Neural progenitor cell (in vitro differentiated cells): ENCODE results near the gene TTC24. TPM values are rescaled to one million over a fixed set of nuclear protein-coding genes. Genes with fewer than 3 reads are reported as not detected.

Experiments used
- DNase-seq: peaks from one replicate; pipeline ENCODE4 v3.0.0-alpha.2; 2016; ENCODE audit warnings: low spot score
- H2AFZ ChIP-seq: fragments of 200-600 bp; sonication (generic); replicated peaks from 2 replicates; pipeline ENCODE4 v1.6.1; 2016; ENCODE audit warnings: antibody characterized with exemption
- H3F3A ChIP-seq: fragments of 200-600 bp; sonication (generic); 2 replicates; pipeline ENCODE4 v1.6.1; 2016; ENCODE audit warnings: antibody characterized with exemption, low read depth
- H3K27ac ChIP-seq: fragments of 200-600 bp; sonication (generic); 2 replicates; pipeline ENCODE4 v1.5.1; 2016; ENCODE audit warnings: mild to moderate bottlenecking
- H3K27me3 ChIP-seq: fragments of 200-600 bp; sonication (generic); 2 replicates; pipeline ENCODE4 v1.6.1; 2016; ENCODE audit warnings: mild to moderate bottlenecking, moderate library complexity
- H3K36me3 ChIP-seq: fragments of 200-600 bp; sonication (generic); 2 replicates; pipeline ENCODE4 v1.5.1; 2016
- H3K4me1 ChIP-seq: fragments of 200-600 bp; sonication (generic); 2 replicates; pipeline ENCODE4 v1.6.1; 2016; ENCODE audit warnings: mixed run types
- H3K4me2 ChIP-seq: fragments of 200-600 bp; sonication (generic); 2 replicates; pipeline ENCODE4 v1.6.1; 2016
- H3K4me3 ChIP-seq: fragments of 200-600 bp; sonication (generic); 2 replicates; pipeline ENCODE4 v1.5.1; 2016
- H3K79me2 ChIP-seq: fragments of 200-600 bp; sonication (generic); 2 replicates; pipeline ENCODE4 v1.6.1; 2016; ENCODE audit warnings: low read depth
- H3K9ac ChIP-seq: fragments of 200-600 bp; sonication (generic); 2 replicates; pipeline ENCODE4 v1.6.1; 2016
- H3K9me3 ChIP-seq: fragments of 200-600 bp; sonication (generic); 2 replicates; pipeline ENCODE4 v1.5.1; 2016; ENCODE audit warnings: low read depth
- H4K20me1 ChIP-seq: fragments of 200-600 bp; sonication (generic); 2 replicates; pipeline ENCODE4 v1.6.1; 2016; ENCODE audit warnings: low read depth
- H3K27ac Mint-ChIP-seq: 3 replicates; pipeline ENCODE4 v1.8.0; 2021; ENCODE audit warnings: mixed read lengths
- H3K27me3 Mint-ChIP-seq: 2 replicates; pipeline ENCODE4 v1.8.0; 2022; ENCODE audit warnings: low read depth, mild to moderate bottlenecking, inconsistent platforms, moderate library complexity, mixed read lengths; ENCODE audit not compliant: insufficient read depth
- H3K36me3 Mint-ChIP-seq: 3 replicates; pipeline ENCODE4 v1.8.0; 2021; ENCODE audit warnings: mixed read lengths
- H3K4me1 Mint-ChIP-seq: 3 replicates; pipeline ENCODE4 v1.8.0; 2021; ENCODE audit warnings: mixed read lengths
- H3K4me3 Mint-ChIP-seq: 3 replicates; pipeline ENCODE4 v1.8.0; 2021; ENCODE audit warnings: mild to moderate bottlenecking, moderate library complexity, mixed read lengths
- H3K9me3 Mint-ChIP-seq: 3 replicates; pipeline ENCODE4 v1.8.0; 2020; ENCODE audit warnings: mixed read lengths
- CTCF ChIP-seq: fragments of 200-600 bp; sonication (generic); IDR thresholded peaks from 2 replicates; pipeline ENCODE4 v1.5.1; 2017; ENCODE audit warnings: antibody characterized with exemption, mild to moderate bottlenecking
- EZH2 ChIP-seq: fragments of 200-600 bp; sonication (generic); IDR thresholded peaks from 2 replicates; pipeline ENCODE4 v1.6.1; 2017; ENCODE audit warnings: antibody characterized with exemption, mild to moderate bottlenecking, moderate library complexity
- EZH2phosphoT487 ChIP-seq: fragments of 200-600 bp; sonication (generic); IDR thresholded peaks from 2 replicates; pipeline ENCODE4 v1.6.1; 2017; ENCODE audit warnings: antibody characterized with exemption
- total RNA-seq: library from RNA; depleted of rRNA; stranded (reverse); fragments of >200 nt; gene quantifications from 2 replicates; pipeline ENCODE4 v1.2.3, GENCODE V29; 2015; ENCODE audit warnings: low replicate concordance

TTC24 gene
- total RNA-seq, 1 donor from 2014 or later, result not detected

GRCh38 chr1:156572663-156573018, 6.9 kb upstream of the TTC24 start:
- Histone ChIP-seq H3K4me2 (peak overlapping the region; percentile 84), H3K27ac (no peak overlapping the region), H4K20me1 (no peaks in the 10 kb centered on the region), H3K36me3 (no peaks in the 10 kb centered on the region), H3K9me3 (no peaks in the 10 kb centered on the region), H2AFZ (peak overlapping the region; percentile 74), H3K4me3 (peak overlapping the region; percentile 68), H3K4me1 (peaks cover 6% of the 10 kb centered on the region), H3K79me2 (peaks cover 26% of the 10 kb centered on the region), H3F3A (no peaks in the 10 kb centered on the region), H3K9ac (no peak overlapping the region), H3K27me3 (no peaks in the 10 kb centered on the region)
- no peak for DNase-seq
- Mint-ChIP-seq H3K4me3 (peak overlapping the region; percentile 96), H3K9me3 (no peaks in the 10 kb centered on the region), H3K36me3 (peaks cover 6% of the 10 kb centered on the region), H3K4me1 (peaks cover 21% of the 10 kb centered on the region), H3K27ac (no peak overlapping the region), H3K27me3 (peaks cover 3% of the 10 kb centered on the region)
- no peak for TF ChIP-seq EZH2

DNA sequence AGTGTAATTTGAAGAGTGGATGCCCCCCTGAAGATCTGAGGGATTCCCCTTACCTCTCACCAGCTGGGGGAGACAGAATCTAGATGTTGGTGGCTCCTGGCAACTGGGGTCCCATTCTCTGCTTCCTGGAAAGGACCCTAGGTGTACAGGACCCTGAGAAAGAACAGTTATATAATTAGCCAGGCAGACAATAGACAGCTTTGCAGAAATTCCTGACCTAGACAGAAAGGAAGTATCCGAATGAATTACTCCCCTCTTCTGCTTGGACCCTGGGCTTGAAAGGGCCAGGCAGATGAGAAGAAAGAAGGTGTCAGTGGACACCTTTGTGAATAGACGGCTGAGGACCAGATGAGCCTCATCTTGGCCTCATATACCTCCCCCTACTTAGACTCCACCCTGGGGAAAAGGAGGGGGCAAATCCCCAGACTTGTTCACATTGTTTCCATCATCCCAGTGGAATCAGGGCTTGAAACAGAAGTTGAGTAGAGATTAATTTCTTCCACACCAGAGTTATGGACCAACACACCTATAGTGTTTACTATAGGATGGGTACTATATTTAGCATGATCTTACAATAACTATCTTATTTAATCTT, 5.4 kb upstream of the TTC24 start:
- no peaks in the 10 kb centered on the region for H3K9me3 Mint-ChIP-seq
- no peak overlapping the region for H3K4me3 ChIP-seq
- H3K27ac ChIP-seq, result no peak overlapping the region
- no peak for DNase-seq
- H3K4me1 ChIP-seq, result peaks cover 6% of the 10 kb centered on the region
- H3K9me3 ChIP-seq, result no peaks in the 10 kb centered on the region
- no peaks in the 10 kb centered on the region for H3K27me3 ChIP-seq
- TF ChIP-seq EZH2phosphoT487, result no peak
- TF ChIP-seq EZH2, result no peak
- TF ChIP-seq CTCF, result no peak
- no peak overlapping the region for H3K27ac Mint-ChIP-seq
- no peak overlapping the region for H3K9ac ChIP-seq
- H3F3A ChIP-seq, result no peaks in the 10 kb centered on the region
- no peak overlapping the region for H3K4me2 ChIP-seq
- peaks cover 3% of the 10 kb centered on the region for H3K27me3 Mint-ChIP-seq
- peaks cover 5% of the 10 kb centered on the region for H3K36me3 Mint-ChIP-seq
- H3K4me1 Mint-ChIP-seq, result peaks cover 27% of the 10 kb centered on the region
- peaks cover 26% of the 10 kb centered on the region for H3K79me2 ChIP-seq
- H2AFZ ChIP-seq, result no peak overlapping the region
- no peaks in the 10 kb centered on the region for H3K36me3 ChIP-seq
- H3K4me3 Mint-ChIP-seq, result peak overlapping the region; percentile 63
- no peaks in the 10 kb centered on the region for H4K20me1 ChIP-seq

DNA sequence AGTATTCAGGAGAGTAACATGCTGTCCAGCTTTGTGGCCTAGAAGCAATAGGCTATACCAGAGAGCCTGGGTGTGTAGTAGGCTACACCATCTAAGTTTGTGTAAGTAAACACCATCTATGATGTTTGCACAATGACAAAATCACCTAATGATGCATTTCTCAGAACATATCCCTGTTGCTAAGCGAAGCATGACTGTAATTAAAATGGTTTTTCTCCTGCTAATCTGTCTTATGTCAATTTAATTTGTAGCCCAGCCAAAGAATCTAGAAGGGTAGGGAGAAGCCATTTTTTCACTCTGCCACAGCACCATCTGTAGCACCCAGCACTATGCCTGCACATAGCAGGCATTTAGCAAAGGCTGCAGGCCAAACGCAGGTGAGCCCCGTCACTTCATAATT, 2.0 kb upstream of the TTC24 start:
- Histone ChIP-seq H3K27me3 (no peaks in the 10 kb centered on the region), H4K20me1 (no peaks in the 10 kb centered on the region), H3K9ac (no peak overlapping the region), H2AFZ (peak overlapping the region; percentile 45), H3K4me2 (no peak overlapping the region), H3K36me3 (no peaks in the 10 kb centered on the region), H3K9me3 (no peaks in the 10 kb centered on the region), H3K4me3 (no peak overlapping the region), H3K79me2 (no peaks in the 10 kb centered on the region), H3K27ac (no peak overlapping the region), H3F3A (no peaks in the 10 kb centered on the region), H3K4me1 (no peaks in the 10 kb centered on the region)
- Mint-ChIP-seq H3K9me3 (no peaks in the 10 kb centered on the region), H3K27me3 (peaks cover 8% of the 10 kb centered on the region), H3K4me1 (peaks cover 11% of the 10 kb centered on the region), H3K4me3 (peak overlapping the region; percentile 24), H3K27ac (peak overlapping the region; percentile 20), H3K36me3 (no peaks in the 10 kb centered on the region)
- DNase-seq, result no peak
- TF ChIP-seq EZH2, result no peak
- no peak for TF ChIP-seq CTCF
- no peak for TF ChIP-seq EZH2phosphoT487

GRCh38 chr1:156578055-156578454, 1.5 kb upstream of the TTC24 start:
- H3K4me2 ChIP-seq, result no peak overlapping the region
- no peaks in the 10 kb centered on the region for H3K79me2 ChIP-seq
- no peaks in the 10 kb centered on the region for H3K36me3 ChIP-seq
- H3K4me1 ChIP-seq, result no peaks in the 10 kb centered on the region
- DNase-seq, result no peak
- no peak overlapping the region for H3K9ac ChIP-seq
- H3K27me3 ChIP-seq, result no peaks in the 10 kb centered on the region
- no peak overlapping the region for H3K4me3 ChIP-seq
- H3K27ac Mint-ChIP-seq, result peak overlapping the region; percentile 20
- peak overlapping the region; percentile 24 for H3K4me3 Mint-ChIP-seq
- no peak overlapping the region for H3K27ac ChIP-seq
- H3F3A ChIP-seq, result no peaks in the 10 kb centered on the region
- no peaks in the 10 kb centered on the region for H4K20me1 ChIP-seq
- no peaks in the 10 kb centered on the region for H3K9me3 ChIP-seq
- no peaks in the 10 kb centered on the region for H3K9me3 Mint-ChIP-seq
- H3K4me1 Mint-ChIP-seq, result peaks cover 8% of the 10 kb centered on the region
- TF ChIP-seq CTCF, result no peak
- no peak for TF ChIP-seq EZH2
- no peak for TF ChIP-seq EZH2phosphoT487
- H3K36me3 Mint-ChIP-seq, result no peaks in the 10 kb centered on the region
- peak overlapping the region; percentile 45 for H2AFZ ChIP-seq
- peaks cover 9% of the 10 kb centered on the region for H3K27me3 Mint-ChIP-seq
